Measurements from ENCODE around the gene SDCCAG8. TPM values are rescaled to one million over a fixed set of nuclear protein-coding genes. Genes with fewer than 3 reads are reported as not detected.

The SDCCAG8 gene
- polyA plus RNA-seq, 3 donors = 33.2 to 34.4 (median 33.4) TPM

GRCh38 chr1:243346468-243346867, 90.6 kb downstream of the SDCCAG8 start:
- Mint-ChIP-seq H3K36me3 (peaks cover 44 to 61% of the 10 kb centered on the region in 2 donors), H3K9me3 (peaks cover 0 to 2% (median 0%) of the 10 kb centered on the region in 7 donors), H3K27me3 (ENCODE audit: low read depth in 3 of 3) (peaks cover 0 to 1% (median 0%) of the 10 kb centered on the region in 3 donors), H3K27ac (no peak overlapping the region), H3K4me3 (no peak overlapping the region), H3K4me1 (no peaks in the 10 kb centered on the region)
- H3K27ac ChIP-seq (ENCODE audit: low read depth in 1 of 2, low read length in 2 of 2) = no peak overlapping the region
- DNase-seq = no peak
- no peak for TF ChIP-seq CTCF (IDR thresholded peaks at IDR 0.05)
- no peak overlapping the region for H3K9ac ChIP-seq (ENCODE audit: insufficient read depth, low read length, poor library complexity, severe bottlenecking)
- no peaks in the 10 kb centered on the region for H3K4me1 ChIP-seq (ENCODE audit: control insufficient read depth in 1 of 2, insufficient read depth in 2 of 2, low read length in 2 of 2)
- no peaks in the 10 kb centered on the region for H3K27me3 ChIP-seq (ENCODE audit: control insufficient read depth in 2 of 2, insufficient read depth in 2 of 2, low read length in 2 of 2)
- no CpG with 5 or more reads among the region's 3 CpGs for WGBS (ENCODE audit: insufficient coverage)
- H4K20me1 ChIP-seq (ENCODE audit: insufficient read depth, low read length) = no peaks in the 10 kb centered on the region
- peaks cover 9 to 39% of the 10 kb centered on the region in 2 donors for H3K36me3 ChIP-seq (replicated peaks in 1 of 2; ENCODE audit: control insufficient read depth in 1 of 2, insufficient read depth in 2 of 2, low read length in 2 of 2)
- no peak overlapping the region for H3K4me3 ChIP-seq (replicated peaks in 1 of 3; ENCODE audit: low read depth in 2 of 3, low read length in 3 of 3)
- no peaks in the 10 kb centered on the region for H3K9me3 ChIP-seq (replicated peaks in 1 of 2; ENCODE audit: control insufficient read depth in 1 of 2, insufficient read depth in 1 of 2, low read length in 2 of 2)
- no peak overlapping the region for H2AFZ ChIP-seq (ENCODE audit: insufficient read depth, low read depth, low read length, poor library complexity, severe bottlenecking)
- intact Hi-C loops (cut with micrococcal nuclease) = loop anchor here in 1 of 2 donors (5.0 kb wide), 1 partner anchor 401 kb away; no protein-coding TSS in a partner anchor
- H3K4me2 ChIP-seq (replicated peaks; ENCODE audit: extremely low read depth, low read length, poor library complexity, severe bottlenecking) = no peak overlapping the region
- no peaks in the 10 kb centered on the region for H3K79me2 ChIP-seq (ENCODE audit: insufficient read depth, low read length)

GRCh38 chr1:243348331-243348730, 92.5 kb downstream of the SDCCAG8 start:
- H3K9me3 Mint-ChIP-seq = peaks cover 0 to 2% (median 0%) of the 10 kb centered on the region in 7 donors

More at GRCh38 chr1:243348331-243348730, 92.5 kb downstream of the SDCCAG8 start:
- no peaks in the 10 kb centered on the region for H3K4me1 Mint-ChIP-seq
- no peaks in the 10 kb centered on the region for H3K9me3 ChIP-seq (replicated peaks in 1 of 2; ENCODE audit: control insufficient read depth in 1 of 2, insufficient read depth in 1 of 2, low read length in 2 of 2)
- intact Hi-C loops (cut with micrococcal nuclease) = loop anchor here in 1 of 2 donors (5.0 kb wide), 1 partner anchor 399 kb away; no protein-coding TSS in a partner anchor
- H2AFZ ChIP-seq (ENCODE audit: insufficient read depth, low read depth, low read length, poor library complexity, severe bottlenecking) = no peak overlapping the region
- peaks cover 0 to 1% (median 0%) of the 10 kb centered on the region in 3 donors for H3K27me3 Mint-ChIP-seq (ENCODE audit: low read depth in 3 of 3)
- H3K4me2 ChIP-seq (replicated peaks; ENCODE audit: extremely low read depth, low read length, poor library complexity, severe bottlenecking) = no peak overlapping the region
- TF ChIP-seq CTCF (IDR thresholded peaks at IDR 0.05) = no peak
- no peak overlapping the region for H3K9ac ChIP-seq (ENCODE audit: insufficient read depth, low read length, poor library complexity, severe bottlenecking)
- H3K36me3 Mint-ChIP-seq = peaks cover 37 to 56% of the 10 kb centered on the region in 2 donors
- H3K4me3 ChIP-seq (replicated peaks in 1 of 3; ENCODE audit: low read depth in 2 of 3, low read length in 3 of 3) = no peak overlapping the region
- H3K79me2 ChIP-seq (ENCODE audit: insufficient read depth, low read length) = no peaks in the 10 kb centered on the region
- no peak overlapping the region for H3K27ac ChIP-seq (ENCODE audit: low read depth in 1 of 2, low read length in 2 of 2)
- no peaks in the 10 kb centered on the region for H4K20me1 ChIP-seq (ENCODE audit: insufficient read depth, low read length)
- no peak for DNase-seq
- no peak overlapping the region for H3K4me3 Mint-ChIP-seq
- peak overlapping the region in 3 of 7 donors; percentile 40 to 63 (median 60) for H3K27ac Mint-ChIP-seq
- 100% methylated on average over 4 of the region's 11 CpGs for whole genome bisulfite sequencing (ENCODE audit: insufficient coverage)
- H3K27me3 ChIP-seq (ENCODE audit: control insufficient read depth in 2 of 2, insufficient read depth in 2 of 2, low read length in 2 of 2) = no peaks in the 10 kb centered on the region
- peaks cover 6 to 30% of the 10 kb centered on the region in 2 donors for H3K36me3 ChIP-seq (replicated peaks in 1 of 2; ENCODE audit: control insufficient read depth in 1 of 2, insufficient read depth in 2 of 2, low read length in 2 of 2)
- H3K4me1 ChIP-seq (ENCODE audit: control insufficient read depth in 1 of 2, insufficient read depth in 2 of 2, low read length in 2 of 2) = no peaks in the 10 kb centered on the region

All from CD14-positive monocyte (primary cell).